CD4-positive, alpha-beta T cell (primary cell): ENCODE measurements around the gene LITAF. TPM values are rescaled to one million over a fixed set of nuclear protein-coding genes. Genes with fewer than 3 reads are reported as not detected.
A peak's percentile ranks its signal among the peaks of the same experiment; 100 is the strongest.
"Not testable (repeated sequence)": the region's sequence is repeated elsewhere in the genome, so short reads cannot be mapped to it uniquely, and the experiment has no call there.

Experiments
- ATAC-seq: fragments of 200-7000 bp; cut with Tn5 transposase; one replicate; pipeline ENCODE4 v1.10.0; 2022; ENCODE audit warnings: mild to moderate bottlenecking; ENCODE audit not compliant: poor library complexity
- CTCF ChIA-PET: fragments of 350-600 bp; sonication (Branson Sonifier 250); formaldehyde crosslinking; loops from one replicate; lab custom pipeline; 2021; ENCODE audit warnings: antibody characterized with exemption, inconsistent platforms; lab: Charles Lee
- POLR2A ChIA-PET: fragments of 350-600 bp; sonication (Branson Sonifier 250); formaldehyde crosslinking; loops from one replicate; lab custom pipeline; 2021; ENCODE audit warnings: antibody characterized with exemption, inconsistent platforms; lab: Charles Lee
- DNase-seq, 14 experiments: peaks; one replicate each; pipeline ENCODE4 v3.0.0-alpha.2; 2013 to 2020; ENCODE audit warnings: mixed read lengths in 2 of 14
- H3K27ac ChIP-seq, 2 donors: one replicate each; pipeline versions ENCODE4 v1.5.1 to v1.7.0; 2013; ENCODE audit warnings: low read length in 2 of 2, low read depth in 1 of 2, mild to moderate bottlenecking in 1 of 2
- H3K27me3 ChIP-seq, 2 experiments: 1 replicate in 1 of 2; 2 replicates in 1 of 2; pipeline versions ENCODE4 v1.6.1 to v1.7.0; 2013; ENCODE audit warnings: low read length in 2 of 2, control low read depth in 1 of 2, mild to moderate bottlenecking in 1 of 2, moderate library complexity in 1 of 2; ENCODE audit not compliant: insufficient read depth in 2 of 2, control insufficient read depth in 1 of 2
- H3K36me3 ChIP-seq: one replicate; pipeline ENCODE4 v1.6.1; 2013; ENCODE audit warnings: low read length, control low read depth; ENCODE audit not compliant: insufficient read depth
- H3K4me1 ChIP-seq: one replicate; pipeline ENCODE4 v1.6.1; 2013; ENCODE audit warnings: low read length, control low read depth; ENCODE audit not compliant: insufficient read depth
- H3K4me3 ChIP-seq: one replicate; pipeline ENCODE4 v1.5.1; 2013; ENCODE audit warnings: mild to moderate bottlenecking, low read length, moderate library complexity
- H3K9me3 ChIP-seq, 2 experiments: 1 replicate in 1 of 2; 2 replicates in 1 of 2; pipeline versions ENCODE4 v1.6.1 to v1.7.0; 2013; ENCODE audit warnings: low read length in 2 of 2, mild to moderate bottlenecking in 2 of 2, control low read depth in 1 of 2, moderate library complexity in 1 of 2; ENCODE audit not compliant: control insufficient read depth in 1 of 2, insufficient read depth in 1 of 2
- H3K27ac Mint-ChIP-seq: one replicate; pipeline ENCODE4 v1.8.0; 2020; ENCODE audit warnings: mixed read lengths
- H3K27me3 Mint-ChIP-seq: one replicate; pipeline ENCODE4 v1.8.0; 2021; ENCODE audit warnings: mixed read lengths
- H3K36me3 Mint-ChIP-seq: one replicate; pipeline ENCODE4 v1.8.0; 2021; ENCODE audit warnings: low read depth, mixed read lengths
- H3K4me1 Mint-ChIP-seq: one replicate; pipeline ENCODE4 v1.8.0; 2021; ENCODE audit warnings: low read depth, mixed read lengths
- H3K4me3 Mint-ChIP-seq: one replicate; pipeline ENCODE4 v1.8.0; 2020; ENCODE audit warnings: mild to moderate bottlenecking, mixed read lengths
- H3K9me3 Mint-ChIP-seq: one replicate; pipeline ENCODE4 v1.8.0; 2020; ENCODE audit warnings: mixed read lengths
- CTCF ChIP-seq: fragments of 200-600 bp; IDR thresholded peaks from one replicate; pipeline ENCODE4 v1.8.0; 2022; ENCODE audit warnings: antibody characterized with exemption, mild to moderate bottlenecking
- intact Hi-C, 2 experiments: fragments of 100-400 bp; cut with DNase I in 1 of 2; cut with micrococcal nuclease in 1 of 2; formaldehyde crosslinking; loops; one replicate each; pipeline versions ENCODE4 v1.15.1 to v1.9.0; 2023 to 2025; cut with DNase I, micrococcal nuclease
- total RNA-seq, 174 experiments: library from RNA in 2 of 174; stranded (reverse) in 2 of 174; gene quantifications; one replicate each; pipeline ENCODE4 v1.2.3 and lab custom pipeline; 2021 to 2026

LITAF gene
- total RNA-seq, 2 experiments from 2014 or later: 226 to 257 TPM

- peaks cover 86% of the 10 kb centered on the region for H3K4me1 Mint-ChIP-seq
- intact Hi-C loops: loop anchor here (5.0 kb wide), 4 partner anchors 35 to 60 kb away; no protein-coding TSS in a partner anchor
- TF ChIP-seq CTCF: no peak
- Histone ChIP-seq H3K36me3 (peaks cover 17% of the 10 kb centered on the region), H3K4me3 (no peak overlapping the region), H3K4me1 (peaks cover 75% of the 10 kb centered on the region), H3K9me3 (no peaks in the 10 kb centered on the region), H3K27me3 (no peaks in the 10 kb centered on the region), H3K27ac (peak overlapping the region in 1 of 2 donors; percentile 42)
- no peak for DNase-seq
- no peak for ATAC-seq
- H3K27ac Mint-ChIP-seq: peak overlapping the region; percentile 91
- CTCF ChIA-PET: interaction anchor here (0.8 to 2.9 kb wide), 3 partner anchors 22 to 544 kb away, joined by 3 to 14 read pairs (median 3); no protein-coding TSS in a partner anchor
- POLR2A ChIA-PET: interaction anchor here (1.2 to 3.9 kb wide), 6 partner anchors 20 to 161 kb away, joined by 3 to 55 read pairs (median 10); partner anchors contain the start of gene TXNDC11
- H3K9me3 Mint-ChIP-seq: no peaks in the 10 kb centered on the region
- H3K27me3 Mint-ChIP-seq: no peaks in the 10 kb centered on the region
- peaks cover 72% of the 10 kb centered on the region for H3K36me3 Mint-ChIP-seq
- H3K4me3 Mint-ChIP-seq: peak overlapping the region; percentile 89
Measured at GRCh38 chr16:11582157-11582814, 4.4 kb downstream of the LITAF start.

DNA sequence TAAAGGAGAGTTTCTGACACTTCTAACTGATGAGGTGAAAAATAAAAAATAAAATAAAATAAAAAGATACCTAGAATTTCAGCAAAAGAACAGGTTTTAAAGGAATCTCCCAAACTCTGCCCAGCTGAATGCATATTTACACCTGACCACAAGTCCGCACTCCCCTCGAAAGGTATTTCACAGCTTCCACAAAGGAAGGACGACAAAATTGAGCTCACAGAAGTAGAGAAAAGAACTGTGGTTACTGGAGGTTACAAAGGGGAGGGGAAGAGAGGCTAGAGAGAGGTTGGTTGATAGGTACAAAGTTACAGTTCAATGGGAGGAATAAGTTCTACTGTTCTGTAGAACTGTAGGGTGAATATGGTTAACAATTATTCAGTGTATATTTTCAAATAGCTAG lies 5.0 kb downstream of the LITAF start:
- H3K9me3 Mint-ChIP-seq: no peaks in the 10 kb centered on the region
- DNase-seq (peak in 3 of 14 experiments; percentile 43 to 62 (median 43)), ATAC-seq (peak; percentile 43)
- ChIA-PET POLR2A (interaction anchor here (1.2 to 3.9 kb wide), 6 partner anchors 19 to 161 kb away, joined by 3 to 55 read pairs (median 10); partner anchors contain the start of gene TXNDC11), CTCF (interaction anchor here (0.8 kb wide), 1 partner anchor 543 kb away, joined by 3 read pairs; no protein-coding TSS in a partner anchor)
- Histone ChIP-seq H3K36me3 (peaks cover 19% of the 10 kb centered on the region), H3K27ac (peak overlapping the region in 1 of 2 donors; percentile 7), H3K4me1 (peaks cover 79% of the 10 kb centered on the region), H3K9me3 (no peaks in the 10 kb centered on the region), H3K4me3 (no peak overlapping the region), H3K27me3 (no peaks in the 10 kb centered on the region)
- no peaks in the 10 kb centered on the region for H3K27me3 Mint-ChIP-seq
- intact Hi-C loops: loop anchor here (1.0 to 5.0 kb wide), 5 partner anchors 9 to 61 kb away; no protein-coding TSS in a partner anchor
- H3K27ac Mint-ChIP-seq: peak overlapping the region; percentile 91
- peaks cover 75% of the 10 kb centered on the region for H3K36me3 Mint-ChIP-seq
- TF ChIP-seq CTCF: no peak
- peaks cover 90% of the 10 kb centered on the region for H3K4me1 Mint-ChIP-seq
- H3K4me3 Mint-ChIP-seq: peak overlapping the region; percentile 89

GRCh38 chr16:11580451-11581086 lies 6.2 kb downstream of the LITAF start:
- no peak for ATAC-seq
- Histone ChIP-seq H3K4me1 (peaks cover 84% of the 10 kb centered on the region), H3K4me3 (no peak overlapping the region), H3K27ac (no peak overlapping the region), H3K9me3 (no peaks in the 10 kb centered on the region), H3K36me3 (peaks cover 23% of the 10 kb centered on the region), H3K27me3 (no peaks in the 10 kb centered on the region)
- DNase-seq: no peak
- no peaks in the 10 kb centered on the region for H3K27me3 Mint-ChIP-seq
- H3K4me3 Mint-ChIP-seq: peak overlapping the region; percentile 27
- peaks cover 71% of the 10 kb centered on the region for H3K36me3 Mint-ChIP-seq
- POLR2A ChIA-PET: no interaction called here
- no peak for TF ChIP-seq CTCF
- peak overlapping the region; percentile 91 for H3K27ac Mint-ChIP-seq
- intact Hi-C loops: loop anchor here (1.0 to 5.0 kb wide), 5 partner anchors 8 to 62 kb away; no protein-coding TSS in a partner anchor
- peaks cover 89% of the 10 kb centered on the region for H3K4me1 Mint-ChIP-seq
- CTCF ChIA-PET: no interaction called here
- H3K9me3 Mint-ChIP-seq: no peaks in the 10 kb centered on the region

DNA sequence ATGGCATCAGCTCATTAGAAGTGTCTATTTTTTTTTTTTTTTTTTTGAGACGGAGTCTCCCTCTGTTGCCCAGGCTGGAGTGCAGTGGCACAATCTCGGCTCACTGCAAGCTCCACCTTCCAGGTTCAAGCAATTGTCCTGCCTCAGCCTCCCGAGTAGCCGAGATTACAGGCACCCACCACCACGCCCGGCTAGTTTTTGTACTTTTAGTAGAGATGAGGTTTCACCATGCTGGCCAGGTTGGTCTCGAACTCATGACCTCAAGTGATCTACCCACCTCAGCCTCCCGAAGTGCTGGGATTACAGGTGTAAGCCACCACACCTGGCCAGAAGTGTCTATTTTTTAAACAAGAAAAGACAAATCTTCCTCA lies 9.4 kb downstream of the LITAF start:
- H3K9me3 ChIP-seq, DNase-seq, H3K27ac ChIP-seq, CTCF ChIA-PET, H3K9me3 Mint-ChIP-seq, ATAC-seq, H3K27me3 Mint-ChIP-seq, intact Hi-C loops, H3K4me3 ChIP-seq, H3K27me3 ChIP-seq: not testable (repeated sequence)
- H3K4me3 Mint-ChIP-seq: peak overlapping the region; percentile 62
- H3K4me1 ChIP-seq: peaks cover 83% of the 10 kb centered on the region
- H3K36me3 Mint-ChIP-seq: peaks cover 68% of the 10 kb centered on the region
- POLR2A ChIA-PET: interaction anchor here (0.7 to 2.1 kb wide), 3 partner anchors 9 to 45 kb away, joined by 4 to 10 read pairs (median 4); partner anchors contain the start of gene LITAF
- peaks cover 87% of the 10 kb centered on the region for H3K4me1 Mint-ChIP-seq
- H3K27ac Mint-ChIP-seq: peak overlapping the region; percentile 88
- peaks cover 24% of the 10 kb centered on the region for H3K36me3 ChIP-seq
